Erythroblast (primary cell): ENCODE data around the gene ARL15.

ENCODE experiments used
- DNase-seq, 2 experiments: peaks; one replicate each; lab custom pipeline; 2025; lab: John Stamatoyannopoulos, UW
- GATA1 ChIP-seq: IDR thresholded peaks from 2 replicates; pipeline ENCODE4 v1.6.1; 2011; ENCODE audit warnings: low read depth, mild to moderate bottlenecking, control low read depth, low read length, moderate library complexity
- POLR2A ChIP-seq: IDR thresholded peaks from 2 replicates; pipeline ENCODE4 v1.6.1; 2011; ENCODE audit warnings: mild to moderate bottlenecking, low read length

The ARL15 gene

GRCh38 chr5:53895091-53895683 lies 415.2 kb downstream of the ARL15 start:
- TF ChIP-seq POLR2A (no peak), GATA1 (no peak)
- DNase-seq, result no peak

DNA sequence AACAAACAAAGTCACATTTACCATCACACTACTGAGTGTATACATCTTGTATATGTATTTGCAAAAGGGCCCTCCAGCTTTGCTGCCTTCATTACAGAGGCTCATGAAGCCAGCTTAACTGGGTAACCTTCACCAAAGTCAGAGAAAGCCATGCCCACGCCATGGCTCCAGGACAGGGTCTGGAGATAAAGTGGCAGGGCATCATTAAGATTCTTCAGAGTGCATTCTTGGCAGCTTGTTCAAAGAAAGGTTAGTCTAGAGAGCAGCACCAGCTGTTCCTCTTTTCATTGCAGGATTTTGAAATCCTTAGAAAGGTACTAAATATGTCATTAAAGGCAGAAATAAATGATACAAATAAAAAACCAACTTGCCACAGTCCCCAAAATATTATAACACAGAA lies 416.7 kb downstream of the ARL15 start:
- no peak for DNase-seq
- TF ChIP-seq POLR2A (no peak), GATA1 (no peak)

GRCh38 chr5:53892224-53892623 lies 418.1 kb downstream of the ARL15 start:
- DNase-seq, result no peak
- TF ChIP-seq GATA1, result no peak
- TF ChIP-seq POLR2A, result no peak

- TF ChIP-seq GATA1 (no peak), POLR2A (no peak)
- no peak for DNase-seq
Measured at GRCh38 chr5:53891159-53891558, 419.2 kb downstream of the ARL15 start.

GRCh38 chr5:53890490-53890889 lies 419.9 kb downstream of the ARL15 start:
- TF ChIP-seq POLR2A (no peak), GATA1 (no peak)
- no peak for DNase-seq

- TF ChIP-seq GATA1 (no peak), POLR2A (no peak)
Measured at GRCh38 chr5:53884844-53885243, 425.5 kb downstream of the ARL15 start.

DNA sequence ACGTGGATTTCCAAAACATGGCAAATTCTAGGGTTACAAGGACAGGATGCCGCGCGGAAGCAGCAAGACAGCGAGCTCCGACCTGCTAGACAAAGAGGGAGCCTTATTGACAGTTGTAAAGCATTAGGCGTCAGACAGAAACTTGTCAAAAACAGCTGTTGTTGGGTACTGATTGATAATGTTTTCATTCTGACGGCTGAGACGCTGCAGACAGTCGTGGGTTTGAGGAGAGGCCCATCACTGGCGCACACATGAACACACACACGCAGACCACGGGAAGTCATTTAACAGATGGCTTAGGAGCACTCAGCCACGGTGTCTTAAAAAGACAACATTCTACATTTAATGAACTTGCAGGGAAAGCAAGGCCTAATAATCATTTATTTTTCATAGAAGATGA lies 426.0 kb downstream of the ARL15 start:
- no peak for TF ChIP-seq GATA1
- TF ChIP-seq POLR2A, result no peak
- DNase-seq, result no peak

More at GRCh38 chr5:53884844-53885243, 425.5 kb downstream of the ARL15 start:
- DNase-seq, result peak in 1 of 2 experiments; percentile 27

DNA sequence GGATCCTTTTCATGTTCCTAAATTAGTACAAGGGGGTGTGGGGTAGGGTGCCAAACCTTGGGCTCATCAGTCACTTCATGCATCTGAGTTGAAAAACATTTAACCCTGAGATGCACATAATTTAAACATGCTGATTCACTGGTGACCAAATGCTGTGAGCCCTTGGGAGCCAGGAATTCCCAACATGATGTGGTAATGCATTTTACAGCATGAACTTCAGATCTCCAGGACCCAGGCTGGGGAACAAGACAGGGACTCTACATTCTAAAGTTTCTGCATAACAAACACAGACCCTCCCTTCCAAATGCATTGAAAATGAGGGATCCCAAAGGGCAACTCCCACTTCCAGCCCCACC lies 427.7 kb downstream of the ARL15 start:
- TF ChIP-seq POLR2A (no peak), GATA1 (no peak)
- no peak for DNase-seq

DNA sequence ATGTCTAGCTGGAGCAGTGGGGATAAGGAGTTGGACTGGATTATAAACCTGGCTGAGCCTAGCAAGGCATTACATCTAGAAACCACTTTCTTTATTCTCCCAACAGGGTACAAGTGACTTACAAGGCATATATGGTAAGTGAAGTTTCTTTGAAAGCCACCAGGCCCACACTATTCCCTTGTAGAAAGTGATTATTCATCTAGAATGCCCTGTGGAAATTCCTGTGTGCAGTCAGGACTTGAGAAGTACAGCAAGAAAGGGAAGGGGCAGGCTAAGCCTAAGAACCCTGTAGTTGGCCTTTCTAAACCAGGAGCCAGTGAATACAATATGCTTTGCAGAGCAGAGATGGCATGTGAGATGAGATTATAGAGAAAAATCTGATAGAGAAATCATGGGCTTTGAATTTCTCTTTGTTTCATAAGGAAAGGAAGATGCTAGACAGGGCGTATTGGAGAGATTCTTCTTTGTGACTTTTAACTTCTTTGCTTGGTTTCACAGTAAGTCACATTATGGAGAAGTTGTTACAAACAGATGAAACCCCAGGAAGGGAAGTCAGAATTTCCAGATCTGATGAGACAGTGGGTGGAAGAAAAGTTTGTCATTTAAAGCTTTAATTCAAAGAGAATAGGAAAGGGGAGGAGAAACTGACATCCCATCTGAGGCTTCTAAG lies 428.2 kb downstream of the ARL15 start:
- TF ChIP-seq POLR2A (no peak), GATA1 (no peak)
- no peak for DNase-seq

DNA sequence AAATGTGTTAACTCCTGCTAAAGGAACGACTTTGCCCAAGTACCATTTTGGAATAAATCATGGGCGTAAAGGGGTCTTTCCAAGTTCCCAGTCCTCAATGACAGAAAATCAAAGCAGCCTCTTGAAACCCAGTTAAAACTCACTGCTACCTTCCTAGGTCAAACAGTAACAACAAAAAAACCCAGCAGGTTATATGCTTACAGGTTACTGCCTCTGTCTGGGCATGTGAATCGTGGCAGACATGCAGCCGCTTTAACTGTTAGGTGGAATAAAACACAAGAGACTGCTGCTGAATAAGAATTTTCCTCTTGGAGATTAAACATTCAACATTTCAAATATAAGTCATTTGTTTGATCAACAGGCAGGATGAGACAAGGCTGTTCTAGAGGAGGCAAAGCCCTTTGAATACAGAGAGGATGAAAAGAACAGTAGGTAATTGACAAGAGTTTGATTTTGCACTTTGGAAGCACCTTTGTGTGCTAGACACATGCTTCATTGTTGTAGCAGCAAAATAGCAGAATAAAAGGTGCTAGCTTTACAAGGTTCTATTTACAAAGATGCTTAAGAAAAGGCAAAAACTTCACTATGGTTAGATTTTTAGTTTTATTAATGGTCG lies 430.6 kb downstream of the ARL15 start:
- DNase-seq, result no peak
- no peak for TF ChIP-seq POLR2A
- TF ChIP-seq GATA1, result no peak

DNA sequence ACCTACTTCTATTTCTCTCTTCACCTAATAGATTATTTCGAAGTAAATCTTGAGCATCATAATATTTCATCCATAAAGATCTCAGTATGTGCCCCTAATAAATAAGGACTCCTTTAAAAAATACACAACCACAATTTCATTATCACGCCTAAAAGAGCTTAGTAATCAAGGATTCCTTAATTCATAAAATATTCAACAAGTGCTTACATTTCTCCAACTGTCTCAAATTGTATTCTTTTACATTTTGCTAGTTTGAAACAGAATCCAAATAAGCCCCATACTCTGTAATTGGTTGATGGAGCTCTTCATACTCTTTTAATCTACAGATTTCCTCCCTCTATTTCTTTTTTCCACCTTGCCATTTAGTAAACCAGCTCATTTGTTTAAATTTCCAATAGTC lies 432.4 kb downstream of the ARL15 start:
- TF ChIP-seq GATA1 (no peak), POLR2A (no peak)
- DNase-seq, result no peak

GRCh38 chr5:53877243-53877642 lies 433.1 kb downstream of the ARL15 start:
- TF ChIP-seq GATA1 (no peak), POLR2A (no peak)

DNA sequence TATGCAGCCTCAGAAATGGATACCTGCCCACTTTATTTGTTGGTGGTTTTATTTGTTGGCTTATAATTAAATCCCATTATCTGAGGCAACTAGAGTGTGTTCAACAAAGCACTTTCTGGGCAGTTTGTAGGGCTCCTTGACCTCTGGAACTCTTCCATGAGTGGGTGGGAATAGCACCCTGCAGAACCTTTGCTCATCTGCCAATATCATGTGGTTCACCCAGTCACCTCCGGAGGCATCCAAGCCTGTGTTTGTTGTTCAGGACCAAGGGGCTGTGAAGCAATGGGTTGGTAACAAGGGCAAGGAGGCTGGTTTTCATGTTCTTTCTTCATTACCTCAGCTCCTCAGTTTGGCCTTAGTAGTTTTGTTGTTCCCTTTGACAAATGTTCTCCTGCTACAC lies 436.0 kb downstream of the ARL15 start:
- DNase-seq, result peak; percentile 37 to 49
- TF ChIP-seq POLR2A, result no peak
- TF ChIP-seq GATA1, result no peak

More at GRCh38 chr5:53877243-53877642, 433.1 kb downstream of the ARL15 start:
- DNase-seq, result no peak

- no peak for DNase-seq
- no peak for TF ChIP-seq GATA1
- TF ChIP-seq POLR2A, result no peak
Measured at GRCh38 chr5:53873235-53873634, 437.1 kb downstream of the ARL15 start.

DNA sequence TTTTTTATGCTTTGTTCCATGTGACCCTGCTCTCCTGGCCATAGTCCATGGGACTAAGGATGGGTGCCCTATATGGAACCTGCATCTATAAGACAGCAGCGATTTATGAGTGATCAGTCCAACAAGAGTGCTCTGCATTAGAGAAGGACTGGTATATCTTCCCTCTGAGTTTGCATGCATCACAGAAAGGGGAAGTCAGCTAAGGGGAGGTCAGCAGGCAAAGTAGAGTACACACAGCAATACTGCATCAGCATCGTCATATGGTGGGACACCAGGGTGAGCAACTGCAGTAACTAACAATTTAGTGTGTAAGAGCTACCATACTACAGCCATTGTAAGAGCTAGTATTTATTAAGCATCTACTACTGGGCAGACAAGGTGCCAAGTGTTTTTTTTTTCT lies 438.6 kb downstream of the ARL15 start:
- TF ChIP-seq POLR2A (no peak), GATA1 (no peak)
- DNase-seq, result no peak
